ENCODE data around the gene METTL16. TPM values are rescaled to one million over a fixed set of nuclear protein-coding genes. Genes with fewer than 3 reads are reported as not detected.

The METTL16 gene
- total and polyA plus RNA-seq, 7 donors: 11.2 to 33.0 (median 23.5) TPM

DNA sequence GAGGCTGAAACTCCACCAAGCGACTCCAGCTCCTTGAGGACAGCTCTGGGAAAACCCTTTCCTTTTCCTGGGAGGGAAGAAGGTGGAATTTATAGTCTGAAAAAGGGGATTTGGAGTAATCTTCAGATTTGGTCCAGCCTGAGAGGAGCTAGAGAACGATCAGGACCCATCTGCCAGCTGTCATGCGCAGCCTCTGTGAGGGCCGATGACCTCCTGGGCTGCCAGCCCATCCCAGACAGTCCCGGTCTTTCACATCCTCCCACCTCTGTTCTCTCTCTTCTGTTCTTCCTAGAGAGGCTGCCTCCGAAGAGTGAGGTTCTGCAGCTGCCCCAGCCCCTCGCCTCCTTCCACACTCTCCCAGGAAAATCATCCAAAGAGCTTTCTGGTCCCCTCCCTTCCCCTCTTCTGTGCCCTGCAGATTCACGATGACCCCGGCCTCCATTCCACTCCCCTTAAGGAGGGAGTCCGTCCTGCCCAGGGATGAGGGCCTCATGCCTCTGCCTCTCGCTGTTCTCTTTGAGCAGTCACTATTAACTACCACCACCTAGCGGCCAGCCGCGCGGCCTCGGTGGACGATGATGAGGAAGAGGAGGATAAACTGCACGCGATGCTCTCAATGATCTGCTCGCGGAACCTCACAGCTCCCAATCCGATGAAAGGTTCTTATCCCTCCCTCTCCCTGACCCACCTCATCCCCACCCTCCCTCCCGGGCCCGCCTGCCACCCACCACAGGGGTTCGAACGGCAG lies 144.8 kb downstream of the METTL16 start:
- DNase-seq (no peak), ATAC-seq (no peak)
- Histone ChIP-seq H3K4me3 (no peak overlapping the region), H3K36me3 (ENCODE audit: insufficient read depth in 1 of 2, low read depth in 1 of 2) (peaks cover 0 to 48% of the 10 kb centered on the region in 2 donors), H3K9me3 (no peaks in the 10 kb centered on the region), H3K4me1 (peaks cover 21% of the 10 kb centered on the region), H3K27me3 (ENCODE audit: insufficient read depth in 3 of 3, low read length in 2 of 3) (no peaks in the 10 kb centered on the region), H3K27ac (no peak overlapping the region)
- TF ChIP-seq, protein P1, sequence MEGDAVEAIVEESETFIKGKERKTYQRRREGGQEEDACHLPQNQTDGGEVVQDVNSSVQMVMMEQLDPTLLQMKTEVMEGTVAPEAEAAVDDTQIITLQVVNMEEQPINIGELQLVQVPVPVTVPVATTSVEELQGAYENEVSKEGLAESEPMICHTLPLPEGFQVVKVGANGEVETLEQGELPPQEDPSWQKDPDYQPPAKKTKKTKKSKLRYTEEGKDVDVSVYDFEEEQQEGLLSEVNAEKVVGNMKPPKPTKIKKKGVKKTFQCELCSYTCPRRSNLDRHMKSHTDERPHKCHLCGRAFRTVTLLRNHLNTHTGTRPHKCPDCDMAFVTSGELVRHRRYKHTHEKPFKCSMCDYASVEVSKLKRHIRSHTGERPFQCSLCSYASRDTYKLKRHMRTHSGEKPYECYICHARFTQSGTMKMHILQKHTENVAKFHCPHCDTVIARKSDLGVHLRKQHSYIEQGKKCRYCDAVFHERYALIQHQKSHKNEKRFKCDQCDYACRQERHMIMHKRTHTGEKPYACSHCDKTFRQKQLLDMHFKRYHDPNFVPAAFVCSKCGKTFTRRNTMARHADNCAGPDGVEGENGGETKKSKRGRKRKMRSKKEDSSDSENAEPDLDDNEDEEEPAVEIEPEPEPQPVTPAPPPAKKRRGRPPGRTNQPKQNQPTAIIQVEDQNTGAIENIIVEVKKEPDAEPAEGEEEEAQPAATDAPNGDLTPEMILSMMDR (IDR thresholded peaks at IDR 0.05): no peak
- intact Hi-C loops (cut with DNase I): loop anchor here in 1 of 2 donors (10.0 kb wide), 1 partner anchor 48 kb away; no protein-coding TSS in a partner anchor
- WGBS, 3 donors: 89% methylated on average over 26 of the region's 26 CpGs

Other genes starting within 250 kb of the METTL16 start
- gene SMG6, start 208.1 kb downstream of the METTL16 start, total RNA-seq: 10 to 100 TPM; 16.3 to 24.1 (median 19.7) TPM
- 10 to 100 TPM in 2 of 3 donors, 1 to 10 TPM in 1; 9.4 to 14.3 (median 11.6) TPM for gene SMG6, start 208.1 kb downstream of the METTL16 start, polyA plus RNA-seq
- gene SRR, start 207.9 kb downstream of the METTL16 start, total RNA-seq: 1 to 10 TPM; 3.9 to 9.1 (median 5.4) TPM
- gene SRR, start 207.9 kb downstream of the METTL16 start, polyA plus RNA-seq: 1 to 10 TPM; 2.2 to 9.6 (median 3.0) TPM
- 10 to 100 TPM; 36.6 to 64.2 (median 54.7) TPM for gene TSR1, start 175.4 kb downstream of the METTL16 start, total RNA-seq
- 10 to 100 TPM; 31.0 to 63.4 (median 50.9) TPM for gene TSR1, start 175.4 kb downstream of the METTL16 start, polyA plus RNA-seq
- 10 to 100 TPM; 12.1 to 25.6 (median 18.6) TPM for gene SGSM2, start 174.4 kb downstream of the METTL16 start, total RNA-seq
- gene SGSM2, start 174.4 kb downstream of the METTL16 start, polyA plus RNA-seq: 10 to 100 TPM in 1 of 3 donors, 1 to 10 TPM in 2; 9.6 to 13.5 (median 9.6) TPM
- gene MNT, start 110.8 kb downstream of the METTL16 start, total RNA-seq: 10 to 100 TPM in 1 of 4 donors, 1 to 10 TPM in 3; 6.6 to 11.7 (median 8.0) TPM
- 1 to 10 TPM; 2.5 to 9.2 (median 4.3) TPM for gene MNT, start 110.8 kb downstream of the METTL16 start, polyA plus RNA-seq
- 100 to 1,000 TPM; 118 to 168 (median 147) TPM for gene PAFAH1B1, start 81.8 kb upstream of the METTL16 start, total RNA-seq
- 100 to 1,000 TPM in 1 of 3 donors, 10 to 100 TPM in 2; 43.8 to 157 (median 53.8) TPM for gene PAFAH1B1, start 81.8 kb upstream of the METTL16 start, polyA plus RNA-seq
- gene CLUH, start 199.9 kb upstream of the METTL16 start, total RNA-seq: 100 to 1,000 TPM; 105 to 218 (median 132) TPM
- 100 to 1,000 TPM in 2 of 3 donors, 10 to 100 TPM in 1; 92.2 to 130 (median 117) TPM for gene CLUH, start 199.9 kb upstream of the METTL16 start, polyA plus RNA-seq
- under 1 TPM in 1 of 4 donors, not detected in 3; 0.23 TPM for gene CCDC92B, start 237.8 kb upstream of the METTL16 start, total RNA-seq
- under 1 TPM; 0.01 to 0.09 (median 0.04) TPM for gene CCDC92B, start 237.8 kb upstream of the METTL16 start, polyA plus RNA-seq

Data from psoas muscle (tissue), 8 donors.